Globus pallidus (tissue), 1 donor: ENCODE results near the gene PSORS1C2.
A peak's percentile ranks its signal among the peaks of the same experiment; 100 is the strongest.
"Not testable (repeated sequence)": the region's sequence is repeated elsewhere in the genome, so short reads cannot be mapped to it uniquely, and the experiment has no call there.

Experiments
- DNase-seq: peaks from one replicate; pipeline ENCODE4 v3.0.0-alpha.2; 2015; ENCODE audit warnings: low spot score

Gene PSORS1C2

DNA sequence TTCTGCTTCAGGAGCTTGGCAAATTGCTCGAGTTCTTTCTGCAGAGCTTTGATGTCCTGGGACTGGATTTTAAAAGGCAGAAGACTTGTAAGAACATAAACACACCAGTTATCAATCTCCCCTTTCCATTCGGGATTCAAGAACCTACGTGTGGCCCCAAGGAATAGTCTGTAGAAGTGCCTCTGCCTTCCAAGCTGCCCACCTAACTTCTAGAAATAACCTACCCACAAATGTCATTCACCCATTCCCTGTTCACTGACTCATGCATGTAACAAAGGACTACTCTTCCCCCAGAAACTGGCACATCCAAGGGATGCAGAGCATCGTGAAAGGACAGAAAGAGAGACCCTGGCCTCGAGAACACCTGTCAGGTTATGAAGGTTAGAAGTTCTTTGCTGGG lies 27.1 kb upstream of the PSORS1C2 start:
- DNase-seq = no peak

DNA sequence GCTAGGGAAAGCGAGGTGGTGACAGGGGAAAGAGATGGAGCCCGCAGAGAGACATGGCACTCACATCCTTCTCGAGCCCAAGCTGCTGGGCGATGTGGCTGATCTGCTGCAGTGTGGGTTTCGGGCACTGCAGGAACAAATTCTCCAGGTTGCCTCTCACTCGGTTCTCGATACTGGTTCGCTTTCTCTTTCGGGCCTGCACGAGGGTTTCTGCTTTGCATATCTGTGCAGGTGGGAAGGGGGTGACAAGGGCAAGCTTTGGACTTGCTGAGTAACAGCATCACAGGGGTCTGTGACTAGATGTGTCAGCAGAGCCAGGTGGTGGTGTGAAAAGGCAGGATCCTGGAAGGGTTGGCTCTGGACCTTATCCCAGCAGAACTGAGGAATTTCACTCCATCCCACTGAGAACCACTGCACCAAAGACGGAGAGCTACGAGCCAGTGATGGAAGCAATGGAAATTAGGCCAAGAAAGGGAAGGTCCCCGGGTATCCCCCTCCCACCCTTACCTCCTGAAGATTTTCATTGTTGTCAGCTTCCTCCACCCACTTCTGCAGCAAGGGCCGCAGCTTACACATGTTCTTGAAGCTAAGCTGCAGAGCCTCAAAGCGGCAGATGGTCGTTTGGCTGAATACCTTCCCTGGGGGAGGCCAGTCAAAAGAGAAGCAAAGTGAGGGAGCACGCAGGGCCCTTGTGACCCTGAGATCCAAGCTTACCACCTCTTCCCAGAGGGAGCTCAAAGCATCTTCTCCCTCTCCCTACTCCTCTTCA lies 26.4 kb upstream of the PSORS1C2 start:
- DNase-seq = not testable (repeated sequence)

DNA sequence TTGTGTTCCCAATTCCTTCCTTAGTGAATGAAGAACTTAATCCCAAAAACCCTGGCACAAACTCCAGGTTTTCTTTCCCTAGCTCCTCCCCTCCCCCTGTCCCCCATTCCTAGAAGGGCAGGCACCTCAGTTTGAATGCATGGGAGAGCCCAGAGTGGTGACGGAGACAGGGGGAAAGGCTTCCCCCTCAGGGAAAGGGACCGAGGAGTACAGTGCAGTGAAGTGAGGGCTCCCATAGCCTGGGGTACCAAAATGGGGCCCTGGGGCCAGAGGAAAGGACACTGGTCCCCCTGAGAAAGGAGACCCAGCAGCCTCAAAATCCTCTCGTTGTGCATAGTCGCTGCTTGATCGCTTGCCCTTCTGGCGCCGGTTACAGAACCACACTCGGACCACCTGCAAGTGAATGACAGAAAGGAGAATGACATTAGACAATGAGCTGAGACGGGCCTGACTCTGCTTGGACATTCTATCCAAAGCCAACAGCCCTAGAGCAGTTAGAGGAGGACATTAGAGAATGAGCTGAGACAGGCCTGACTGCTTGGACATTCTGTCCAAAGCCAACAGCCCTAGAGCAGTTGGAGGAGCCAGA lies 25.7 kb upstream of the PSORS1C2 start:
- not testable (repeated sequence) for DNase-seq

GRCh38 chr6:31163922-31164321 lies 25.1 kb upstream of the PSORS1C2 start:
- DNase-seq = no peak

DNA sequence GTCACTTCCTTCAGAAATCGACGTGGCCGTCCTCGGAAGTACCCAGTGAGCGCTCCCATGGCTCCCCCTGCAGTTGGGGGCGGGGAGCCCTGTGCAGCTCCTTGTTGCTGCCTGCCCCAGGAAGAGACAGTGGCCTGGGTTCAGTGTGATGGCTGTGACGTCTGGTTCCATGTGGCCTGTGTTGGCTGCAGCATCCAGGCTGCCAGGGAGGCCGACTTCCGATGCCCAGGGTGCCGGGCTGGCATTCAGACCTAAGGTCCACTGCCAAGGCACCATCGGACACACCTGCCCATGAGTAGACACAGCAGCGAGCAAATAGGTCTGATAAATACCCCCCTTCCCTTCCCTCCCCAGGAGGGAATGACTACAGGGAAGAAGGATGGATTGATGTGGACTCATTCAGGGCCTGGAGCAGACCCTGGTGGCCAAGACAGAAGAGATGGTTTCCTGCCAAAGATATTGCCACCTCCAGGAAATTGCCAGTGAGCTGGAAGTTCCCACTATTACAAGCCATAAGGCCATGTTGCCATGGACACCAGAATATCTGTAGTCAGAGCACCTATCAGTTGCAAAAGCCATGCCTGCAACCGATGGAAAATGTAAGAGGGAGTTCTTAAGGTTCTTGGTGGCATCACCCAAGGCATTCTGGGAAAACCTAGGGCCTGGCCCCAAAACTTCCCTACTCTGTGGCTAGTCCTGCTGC lies 23.7 kb upstream of the PSORS1C2 start:
- no peak for DNase-seq

DNA sequence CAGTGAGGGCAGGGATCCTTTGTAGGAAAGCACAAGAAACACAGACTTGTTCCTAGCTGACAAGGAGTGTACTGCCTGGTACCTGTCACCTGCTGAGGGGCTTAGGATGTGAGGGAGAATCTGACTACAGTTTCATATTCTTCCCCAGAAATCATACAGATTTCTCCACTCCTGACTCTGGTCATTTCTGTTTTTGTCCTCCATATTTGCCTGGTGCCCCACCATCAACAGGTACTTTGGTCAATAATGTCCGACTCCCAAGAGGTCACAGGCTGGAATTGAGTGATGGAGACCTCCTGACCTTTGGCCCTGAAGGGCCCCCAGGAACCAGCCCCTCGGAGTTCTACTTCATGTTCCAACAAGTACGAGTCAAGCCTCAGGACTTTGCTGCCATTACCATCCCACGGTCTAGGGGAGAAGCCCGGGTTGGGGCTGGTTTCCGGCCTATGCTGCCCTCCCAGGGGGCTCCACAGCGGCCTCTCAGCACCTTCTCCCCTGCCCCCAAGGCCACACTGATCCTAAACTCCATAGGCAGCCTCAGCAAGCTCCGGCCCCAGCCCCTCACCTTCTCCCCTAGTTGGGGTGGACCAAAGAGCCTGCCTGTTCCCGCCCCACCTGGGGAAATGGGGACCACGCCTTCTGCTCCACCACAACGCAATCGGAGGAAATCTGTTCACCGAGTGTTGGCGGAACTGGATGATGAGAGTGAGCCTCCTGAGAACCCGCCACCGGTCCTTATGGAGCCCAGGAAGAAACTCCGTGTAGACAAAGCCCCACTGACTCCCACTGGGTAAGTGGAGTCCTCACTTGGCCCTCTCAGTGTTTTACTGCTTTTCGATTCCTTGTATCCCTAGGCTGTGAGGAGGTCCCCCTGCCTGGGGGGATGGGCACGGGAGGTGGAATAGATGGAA lies 22.6 kb upstream of the PSORS1C2 start:
- no peak for DNase-seq

- no peak for DNase-seq
Measured at GRCh38 chr6:31158863-31159855, 20.3 kb upstream of the PSORS1C2 start.

- DNase-seq = peak; percentile 98
Measured at GRCh38 chr6:31158140-31158862, 19.4 kb upstream of the PSORS1C2 start, which contains the start of gene TCF19. Gene TCF19 (plus strand): TSS chr6:31158589. CDS start chr6:31159470, 881 bp downstream.

DNA sequence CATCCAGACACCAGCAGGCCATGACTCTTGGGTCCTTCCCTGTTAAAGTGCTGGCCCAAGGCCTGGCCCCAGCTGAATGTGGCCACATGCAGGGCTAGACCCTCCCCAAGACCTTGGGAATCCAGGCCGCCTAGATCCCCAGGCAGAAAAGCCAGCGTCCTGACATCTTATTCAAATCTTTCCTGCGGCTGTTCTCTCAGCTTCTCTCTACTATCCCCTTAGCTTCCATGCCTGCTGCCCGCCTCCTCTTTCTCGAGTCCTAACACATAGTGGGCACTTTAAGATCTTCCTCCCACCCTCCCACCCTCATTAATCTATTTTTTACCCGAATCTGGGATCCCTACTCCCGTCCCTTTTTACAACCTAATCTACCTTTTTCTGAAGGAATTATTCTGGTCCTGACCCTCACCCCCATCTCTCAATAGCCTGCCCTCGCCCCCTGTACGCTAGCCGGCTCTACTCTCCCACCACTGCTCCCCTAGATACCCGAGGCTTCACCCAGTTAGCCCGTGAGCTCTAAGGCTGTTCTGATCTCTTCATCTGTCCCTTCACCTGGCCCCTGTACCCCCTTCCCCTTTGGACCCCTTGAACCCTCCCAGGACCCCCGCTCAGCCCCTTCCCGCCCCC lies 18.8 kb upstream of the PSORS1C2 start, which contains the start of gene CCHCR1:
TSS of gene CCHCR1 (minus strand) at position 290 of the 627 bp plus-strand sequence. CDS start at position 88, 202 bp downstream.
- DNase-seq = no peak

DNA sequence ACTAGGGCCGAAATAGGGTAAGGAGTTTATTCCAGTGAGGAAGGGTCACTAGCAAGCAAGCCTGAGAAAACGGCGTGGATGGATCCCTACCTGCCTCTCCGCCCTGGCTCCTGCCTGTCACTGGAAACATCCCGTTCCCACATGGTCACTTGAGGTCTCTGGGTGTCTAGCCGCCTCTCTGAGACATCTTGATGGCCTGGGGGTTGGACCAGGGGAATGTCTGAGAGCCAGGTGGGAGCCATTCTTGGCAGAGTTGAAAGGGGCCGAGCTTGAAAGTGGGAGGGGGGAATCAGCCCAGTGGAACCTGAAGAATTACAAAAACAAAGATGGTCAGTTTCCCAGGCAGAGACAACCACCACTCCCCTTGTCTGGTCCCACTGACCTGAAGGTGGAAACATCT lies 17.8 kb upstream of the PSORS1C2 start:
- DNase-seq = no peak

DNA sequence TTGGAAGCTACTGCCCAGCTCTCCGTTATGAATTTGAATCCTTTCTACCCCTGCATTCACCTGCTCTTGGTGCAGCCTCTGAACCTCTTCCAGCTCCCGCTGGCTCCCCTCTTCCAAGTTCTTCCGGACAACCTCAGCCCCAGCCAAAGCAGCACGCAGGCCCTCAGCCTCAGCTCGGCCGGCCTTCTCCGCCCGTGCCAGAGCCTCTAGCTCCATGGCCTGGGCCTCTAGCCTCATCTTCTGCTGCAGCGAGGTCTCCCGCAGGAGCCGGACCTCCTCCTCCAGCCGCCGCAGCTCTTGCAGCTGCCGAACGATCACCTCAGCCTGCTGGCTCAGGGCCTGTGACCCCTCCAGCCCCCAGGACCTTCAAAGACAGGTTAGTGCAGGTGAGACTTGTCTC lies 15.6 kb upstream of the PSORS1C2 start:
- no peak for DNase-seq

GRCh38 chr6:31152781-31153180 lies 13.9 kb upstream of the PSORS1C2 start:
- DNase-seq = no peak

GRCh38 chr6:31149827-31150447 lies 11.1 kb upstream of the PSORS1C2 start:
- DNase-seq = no peak

- DNase-seq = no peak
Measured at GRCh38 chr6:31145386-31145785, 6.5 kb upstream of the PSORS1C2 start.

DNA sequence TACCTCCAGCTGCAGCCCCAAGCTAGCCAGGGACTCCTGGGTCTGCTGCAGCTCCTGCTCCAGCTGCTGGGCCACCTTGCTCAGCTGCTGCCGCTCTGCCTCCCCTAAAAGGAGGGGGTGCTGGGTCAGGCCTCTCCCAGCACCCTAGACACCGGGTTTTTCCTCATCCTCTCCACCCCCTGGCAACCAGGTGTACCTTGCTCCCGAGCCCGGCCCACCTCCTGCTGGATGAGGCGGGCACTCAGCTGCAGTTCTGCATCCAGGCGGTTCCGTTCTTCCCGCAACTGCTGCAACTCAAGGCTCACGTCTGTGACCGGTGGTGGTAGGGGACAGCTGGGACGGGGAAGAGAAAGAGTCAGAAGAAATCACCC lies 6.1 kb upstream of the PSORS1C2 start:
- DNase-seq = no peak

GRCh38 chr6:31144296-31144969 lies 5.6 kb upstream of the PSORS1C2 start:
- DNase-seq = no peak

DNA sequence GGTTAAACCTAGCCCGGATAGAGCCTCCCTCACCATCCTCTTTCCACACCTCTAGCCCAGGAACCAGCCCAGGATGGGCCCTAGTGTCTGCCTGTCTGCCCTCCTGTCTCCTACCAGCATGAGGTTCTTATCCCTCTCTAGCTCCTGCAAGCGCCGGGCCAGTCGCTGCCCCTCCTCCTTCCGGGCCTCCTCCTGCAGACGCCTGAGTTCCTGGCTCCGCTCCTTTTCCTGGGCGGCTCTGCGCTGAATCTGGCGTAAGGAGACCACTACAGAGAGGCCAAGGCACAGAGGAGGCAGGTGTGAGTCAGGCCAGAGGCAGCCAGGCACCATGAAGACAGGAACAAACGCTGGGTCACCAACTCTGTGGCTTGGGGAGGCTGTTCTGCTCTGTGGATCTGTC lies 4.3 kb upstream of the PSORS1C2 start:
- DNase-seq = no peak

- no peak for DNase-seq
Measured at GRCh38 chr6:31142361-31142761, 3.5 kb upstream of the PSORS1C2 start.
